GM06990 (cell line): ENCODE results near the gene SLC35F1.

ENCODE experiments used
- DNase-seq: peaks from one replicate; pipeline ENCODE4 v3.0.0-alpha.2; 2011; ENCODE audit not compliant: insufficient read length; ENCODE audit errors: extremely low read depth
- H3K27me3 ChIP-seq: replicated peaks from 2 replicates; pipeline ENCODE4 v1.6.0; 2011; ENCODE audit warnings: low read length; ENCODE audit not compliant: control insufficient read depth, insufficient read depth
- H3K36me3 ChIP-seq: 2 replicates; pipeline ENCODE4 v1.5.1; 2011; ENCODE audit warnings: low read length; ENCODE audit not compliant: control insufficient read depth, insufficient read depth
- H3K4me3 ChIP-seq: replicated peaks from 2 replicates; pipeline ENCODE4 v1.5.1; 2011; ENCODE audit warnings: low read depth, mild to moderate bottlenecking, control low read depth, low read length
- CTCF ChIP-seq: IDR thresholded peaks from 2 replicates; pipeline ENCODE4 v1.5.1; 2011; ENCODE audit warnings: low read length, control low read depth, mild to moderate bottlenecking, inconsistent platforms; ENCODE audit not compliant: insufficient read depth, poor library complexity, severe bottlenecking

Gene SLC35F1

GRCh38 chr6:118295336-118295735, 388.3 kb downstream of the SLC35F1 start:
- no peak for DNase-seq
- H3K4me3 ChIP-seq, result no peak overlapping the region
- no peak for TF ChIP-seq CTCF

GRCh38 chr6:118296129-118296901, 389.3 kb downstream of the SLC35F1 start:
- no peak for TF ChIP-seq CTCF
- no peak for DNase-seq
- Histone ChIP-seq H3K4me3 (no peak overlapping the region), H3K36me3 (no peaks in the 10 kb centered on the region), H3K27me3 (no peaks in the 10 kb centered on the region)

More at GRCh38 chr6:118295336-118295735, 388.3 kb downstream of the SLC35F1 start:
- Histone ChIP-seq H3K27me3 (no peaks in the 10 kb centered on the region), H3K36me3 (no peaks in the 10 kb centered on the region)

DNA sequence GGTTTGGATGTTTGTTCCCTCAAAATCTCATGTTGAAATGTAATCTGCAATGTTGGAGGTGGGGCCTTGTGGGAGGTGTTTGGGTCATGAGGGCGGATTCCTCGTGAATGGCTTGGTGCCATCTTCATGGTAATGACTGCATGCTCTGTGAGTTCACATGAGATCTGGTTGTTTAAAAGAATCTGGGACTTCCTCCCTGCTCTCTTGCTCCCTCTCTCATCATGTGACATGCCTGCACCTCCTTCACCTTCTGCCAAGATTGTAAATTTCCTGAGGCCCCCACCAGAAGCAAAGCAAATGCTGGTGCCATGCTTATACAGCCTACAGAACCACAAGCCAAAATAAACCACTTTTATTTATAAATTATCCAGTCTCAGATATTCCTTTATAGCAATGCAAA, 390.8 kb downstream of the SLC35F1 start:
- TF ChIP-seq CTCF, result no peak

DNA sequence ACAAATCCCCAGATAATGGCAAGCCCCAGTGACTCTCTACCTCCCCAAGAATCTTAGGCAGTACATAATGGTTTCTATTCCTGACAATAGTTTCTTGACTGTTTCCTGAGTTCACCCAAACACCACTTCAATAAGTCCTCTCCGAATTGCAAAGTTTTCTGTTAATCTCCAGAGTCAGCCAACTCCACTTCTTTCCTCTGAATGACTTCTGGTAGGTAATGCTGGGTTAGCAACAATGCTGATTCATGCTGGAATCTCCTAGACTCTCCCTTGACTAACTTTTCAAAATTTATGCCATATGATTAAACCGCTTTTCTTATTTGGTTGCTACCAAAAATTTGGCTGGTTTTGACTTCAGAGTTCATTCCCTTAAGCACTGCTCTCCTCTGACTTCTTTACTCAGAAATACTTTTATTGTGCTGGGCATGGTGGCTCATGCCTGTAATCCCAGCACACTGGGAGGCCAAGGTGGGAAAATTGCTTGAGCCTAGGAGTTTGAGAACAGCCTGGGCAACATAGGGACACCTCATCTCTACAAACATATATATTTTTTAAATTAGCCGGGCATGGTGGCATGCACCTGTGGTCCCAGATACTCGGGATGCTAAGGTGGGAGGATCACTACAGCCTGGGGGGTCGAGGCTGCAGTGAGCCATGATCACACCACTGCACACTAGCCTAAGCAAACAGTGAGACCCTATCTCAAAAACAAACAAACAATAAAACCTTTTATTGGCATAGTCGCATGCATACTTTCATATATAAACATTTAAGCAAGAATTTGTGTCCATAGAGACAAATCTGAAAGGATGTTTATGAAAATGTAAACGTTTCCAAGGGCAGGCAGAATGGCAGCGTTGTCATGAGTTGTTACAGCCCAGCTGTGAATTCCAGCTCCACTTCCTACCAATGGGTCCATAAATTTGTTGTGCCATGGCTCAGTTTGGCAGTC, 391.7 kb downstream of the SLC35F1 start:
- no peak for TF ChIP-seq CTCF
- Histone ChIP-seq H3K27me3 (no peaks in the 10 kb centered on the region), H3K36me3 (no peaks in the 10 kb centered on the region), H3K4me3 (no peak overlapping the region)
- DNase-seq, result no peak

More for the DNA sequence above, 390.8 kb downstream of the SLC35F1 start:
- no peak for DNase-seq
- Histone ChIP-seq H3K4me3 (no peak overlapping the region), H3K27me3 (no peaks in the 10 kb centered on the region), H3K36me3 (no peaks in the 10 kb centered on the region)

DNA sequence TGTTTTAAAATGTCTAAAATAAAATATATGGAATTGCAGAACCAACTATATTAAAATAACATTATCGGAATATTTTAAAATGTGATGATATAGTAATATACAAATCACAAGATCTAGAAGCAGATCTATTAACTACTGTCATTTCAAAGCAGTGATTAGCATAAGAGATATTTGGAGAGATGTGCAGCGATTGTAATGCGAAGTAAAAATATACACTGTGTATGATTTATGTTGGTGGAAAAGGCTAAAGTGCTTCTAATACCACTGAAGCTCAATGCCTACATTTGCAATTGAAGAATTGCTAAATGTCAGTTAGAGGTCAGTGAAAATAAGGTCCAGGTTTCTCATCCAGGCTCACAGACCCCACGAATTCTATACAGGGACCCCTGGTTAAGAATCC, 392.4 kb downstream of the SLC35F1 start:
- H3K4me3 ChIP-seq, result no peak overlapping the region
- TF ChIP-seq CTCF, result no peak
- no peak for DNase-seq
- H3K36me3 ChIP-seq, result no peaks in the 10 kb centered on the region
- no peaks in the 10 kb centered on the region for H3K27me3 ChIP-seq
